Measurements from ENCODE around the gene SLC7A5.
"Not testable (repeated sequence)": the region's sequence is repeated elsewhere in the genome, so short reads cannot be mapped to it uniquely, and the experiment has no call there.

The SLC7A5 gene

DNA sequence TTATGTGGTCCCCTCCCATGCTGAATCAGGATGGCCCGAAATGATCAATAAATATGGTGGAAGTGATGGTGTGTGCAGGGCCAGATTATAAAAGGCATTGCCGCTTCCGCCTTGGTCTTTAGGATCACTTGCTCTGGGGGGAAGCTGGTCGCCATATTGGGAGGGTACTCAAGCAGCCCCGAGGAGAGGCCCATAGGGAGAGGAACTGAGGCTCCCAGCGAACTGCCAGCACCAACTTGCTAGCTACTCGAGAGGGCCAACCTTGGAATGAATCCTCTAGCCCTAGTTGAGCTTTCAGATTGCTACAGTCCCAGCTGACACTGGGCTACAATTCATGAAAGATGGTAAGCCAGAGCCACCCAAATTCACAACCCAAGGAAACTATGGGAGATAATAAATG lies 19.0 kb upstream of the SLC7A5 start:
- DNase-seq (ENCODE audit: low spot score) = not testable (repeated sequence)

DNA sequence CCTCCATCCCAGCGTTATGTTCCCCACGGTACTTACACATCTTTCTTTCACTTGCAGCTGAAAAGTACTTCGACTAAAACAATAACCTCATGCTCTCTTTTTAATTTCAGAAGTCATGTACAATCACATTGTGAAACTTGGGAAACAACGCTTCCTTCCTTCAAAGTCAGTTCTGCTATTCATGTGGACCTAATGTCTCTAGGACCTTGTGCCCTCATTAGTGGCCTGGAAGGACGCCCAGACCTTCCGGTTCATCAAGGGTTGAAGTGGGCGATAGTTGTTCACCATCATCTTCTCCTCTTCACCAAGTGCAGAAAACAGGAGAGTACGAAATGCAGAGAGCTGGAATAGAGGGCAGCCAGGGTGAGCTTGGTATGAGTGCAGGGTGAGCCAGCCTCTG lies 18.6 kb upstream of the SLC7A5 start:
- DNase-seq (ENCODE audit: low spot score) = not testable (repeated sequence)

DNA sequence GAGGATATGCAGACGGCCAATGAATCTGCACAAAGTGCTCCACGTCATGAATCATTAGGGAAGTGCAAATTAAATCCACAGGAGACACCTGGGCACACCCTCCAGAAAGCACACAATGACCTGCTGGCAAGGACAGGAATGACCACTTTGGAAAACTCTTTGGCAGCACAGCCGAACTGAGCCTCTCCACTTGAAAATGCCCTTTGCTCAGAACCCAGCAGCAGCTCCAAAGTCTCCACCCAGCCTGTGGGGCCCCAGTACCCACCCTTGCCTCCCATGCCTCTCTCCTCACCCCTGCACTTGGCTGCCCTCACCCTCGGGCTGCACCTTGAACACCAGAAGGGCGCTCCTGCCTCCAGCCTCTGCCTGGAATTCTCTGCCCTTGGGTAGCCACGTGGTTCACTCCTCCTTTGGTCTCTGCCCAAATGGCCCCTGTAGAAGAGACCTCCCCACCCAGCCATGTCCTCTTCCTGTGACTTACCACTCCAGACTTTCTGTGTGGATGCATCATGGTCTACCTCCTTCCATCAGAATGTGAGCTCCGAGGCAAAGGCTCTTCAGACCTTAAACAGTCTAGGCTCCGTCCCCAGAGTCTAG lies 16.2 kb upstream of the SLC7A5 start:
- DNase-seq (ENCODE audit: low spot score) = not testable (repeated sequence)

DNA sequence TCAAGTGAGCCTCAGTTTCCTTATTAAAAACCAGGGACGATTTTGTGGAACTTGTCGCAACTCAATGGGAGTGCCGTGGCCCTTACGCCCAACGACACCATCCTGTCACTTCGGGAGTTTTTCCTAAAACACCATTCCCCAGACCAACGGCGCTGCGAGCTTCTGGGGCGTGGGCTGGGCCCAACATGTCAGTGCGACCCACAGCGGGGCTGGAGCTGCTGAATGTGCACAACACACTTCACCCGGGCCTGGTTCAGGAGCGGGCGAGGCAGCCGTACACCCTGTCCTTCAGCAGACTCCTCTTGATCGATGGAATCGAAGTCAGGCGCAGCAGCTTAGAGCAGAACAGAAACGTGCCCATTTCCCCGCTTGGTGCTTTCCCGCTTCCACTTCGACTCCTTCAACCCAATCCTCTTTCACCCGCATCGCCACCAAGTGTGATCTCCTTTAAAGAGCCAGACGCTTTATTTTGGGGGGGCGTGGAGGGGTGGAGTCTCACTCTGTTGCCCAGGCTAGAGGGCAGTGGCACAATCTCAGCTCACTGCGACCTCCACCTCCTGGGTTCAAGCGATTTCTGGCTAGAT lies 13.2 kb upstream of the SLC7A5 start:
- no peak for DNase-seq (ENCODE audit: low spot score)

DNA sequence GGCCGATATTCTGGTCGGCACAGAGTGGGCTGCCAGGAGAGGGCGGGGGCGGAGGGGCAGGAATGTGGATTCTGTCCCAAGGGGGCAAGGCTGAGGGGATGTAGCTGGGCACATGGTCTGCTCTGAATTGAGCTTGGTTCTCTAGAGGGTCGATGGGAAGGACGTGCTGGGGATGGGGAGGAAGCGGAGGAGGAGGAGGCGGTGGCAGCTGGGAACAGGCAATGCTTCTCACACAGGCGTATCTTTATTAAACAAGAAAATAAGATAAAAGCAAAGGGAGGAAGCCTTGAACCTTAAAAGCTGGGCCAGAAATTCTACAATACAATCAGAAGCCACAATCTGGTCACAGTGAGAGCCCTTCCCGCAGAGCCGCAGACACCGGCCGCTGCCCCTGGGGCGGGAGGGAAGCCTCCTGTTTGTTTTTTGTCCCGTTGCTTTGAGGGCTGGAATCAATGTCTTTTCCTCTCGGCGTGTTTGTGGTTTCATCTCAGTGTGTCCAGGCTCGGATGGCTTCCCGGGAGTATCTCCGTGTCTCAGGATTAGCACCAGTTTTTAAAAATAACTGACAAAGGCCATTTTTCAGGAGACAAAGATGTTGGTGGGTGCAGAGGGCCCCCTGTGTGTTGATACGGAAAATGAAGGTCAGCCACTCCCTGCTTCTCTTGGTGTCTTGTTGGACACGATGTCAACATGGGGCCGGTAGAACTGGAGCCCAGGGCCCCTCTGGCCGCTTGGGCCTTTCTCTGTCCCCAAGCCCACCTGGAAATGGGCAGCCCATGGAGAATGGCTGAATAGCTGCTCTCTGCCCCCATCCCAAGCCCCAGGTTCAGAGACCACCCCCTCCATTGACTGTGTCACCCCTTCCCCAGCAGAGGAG lies 12.3 kb upstream of the SLC7A5 start:
- no peak for DNase-seq (ENCODE audit: low spot score)

DNA sequence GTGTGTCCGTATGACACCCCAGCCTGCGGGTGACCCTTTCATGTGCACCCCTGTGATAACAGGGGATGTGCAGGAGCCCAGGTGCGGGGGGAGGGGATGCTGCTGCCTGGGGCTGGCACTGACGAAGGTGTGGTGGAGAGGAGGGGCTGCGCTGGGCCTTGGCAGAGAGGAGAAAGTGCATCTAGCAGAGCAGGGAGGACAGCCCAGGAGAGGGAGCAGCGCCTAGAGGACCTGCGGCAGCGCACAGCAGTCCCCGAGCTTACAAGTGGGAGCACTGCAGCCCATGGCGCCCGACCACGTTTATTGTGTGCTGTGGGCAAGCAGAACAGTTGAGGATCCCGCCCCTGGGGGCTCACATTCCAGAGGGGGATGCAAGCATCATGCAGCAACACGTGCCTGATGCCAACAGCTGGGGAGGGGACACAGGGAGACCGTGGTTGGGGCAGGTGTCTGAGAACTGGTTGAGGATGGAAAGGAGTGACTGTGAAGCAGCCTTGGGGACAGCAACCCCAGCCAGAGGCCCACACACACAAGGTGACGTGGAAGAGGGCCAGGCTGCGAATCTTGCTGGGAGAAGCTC lies 10.9 kb upstream of the SLC7A5 start:
- no peak for DNase-seq (ENCODE audit: low spot score)

DNA sequence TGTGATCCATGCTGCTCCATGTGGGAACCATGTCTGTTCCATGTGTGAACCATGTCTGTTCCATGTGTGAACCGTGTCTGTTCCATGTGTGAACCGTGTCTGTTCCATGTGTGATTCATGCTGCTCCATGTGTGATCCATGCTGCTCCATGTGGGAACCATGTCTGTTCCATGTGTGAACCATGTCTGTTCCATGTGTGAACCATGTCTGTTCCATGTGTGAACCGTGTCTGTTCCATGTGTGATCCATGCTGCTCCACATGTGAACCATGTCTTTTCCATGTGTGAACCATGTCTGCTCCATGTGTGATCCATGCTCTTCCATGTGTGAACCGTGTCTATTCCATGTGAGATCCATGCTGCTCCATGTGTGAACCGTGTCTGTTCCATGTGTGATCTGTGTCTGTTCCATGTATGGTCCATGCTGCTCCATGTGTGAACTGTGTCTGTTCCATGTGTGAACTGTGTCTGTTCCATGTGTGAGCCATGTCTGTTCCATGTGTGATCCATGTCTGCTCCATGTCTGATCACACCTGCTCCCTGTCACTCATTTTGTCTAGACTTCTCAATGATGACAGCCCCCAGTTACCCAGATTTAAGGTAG lies 10.2 kb upstream of the SLC7A5 start:
- not testable (repeated sequence) for DNase-seq (ENCODE audit: low spot score)

DNA sequence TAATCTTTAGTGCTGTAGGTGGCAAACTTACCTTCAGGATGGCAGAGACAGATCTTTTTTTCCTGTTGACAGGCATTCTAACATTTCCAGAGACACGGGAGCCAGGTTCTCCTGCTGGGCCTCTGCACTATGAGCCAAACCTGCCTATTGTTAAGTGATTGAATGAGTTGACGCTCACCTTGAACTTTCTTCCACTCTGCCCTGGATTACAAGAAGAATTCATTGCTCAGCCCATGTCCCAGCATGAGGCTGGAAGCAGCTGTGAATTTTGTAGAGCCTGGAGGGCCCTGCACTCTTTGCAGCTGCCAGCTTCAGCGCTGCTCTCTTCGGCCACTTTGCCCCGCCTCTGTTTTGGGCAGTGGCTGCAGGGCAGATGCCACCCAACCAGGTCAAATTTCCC lies 9.4 kb upstream of the SLC7A5 start:
- no peak for DNase-seq (ENCODE audit: low spot score)

DNA sequence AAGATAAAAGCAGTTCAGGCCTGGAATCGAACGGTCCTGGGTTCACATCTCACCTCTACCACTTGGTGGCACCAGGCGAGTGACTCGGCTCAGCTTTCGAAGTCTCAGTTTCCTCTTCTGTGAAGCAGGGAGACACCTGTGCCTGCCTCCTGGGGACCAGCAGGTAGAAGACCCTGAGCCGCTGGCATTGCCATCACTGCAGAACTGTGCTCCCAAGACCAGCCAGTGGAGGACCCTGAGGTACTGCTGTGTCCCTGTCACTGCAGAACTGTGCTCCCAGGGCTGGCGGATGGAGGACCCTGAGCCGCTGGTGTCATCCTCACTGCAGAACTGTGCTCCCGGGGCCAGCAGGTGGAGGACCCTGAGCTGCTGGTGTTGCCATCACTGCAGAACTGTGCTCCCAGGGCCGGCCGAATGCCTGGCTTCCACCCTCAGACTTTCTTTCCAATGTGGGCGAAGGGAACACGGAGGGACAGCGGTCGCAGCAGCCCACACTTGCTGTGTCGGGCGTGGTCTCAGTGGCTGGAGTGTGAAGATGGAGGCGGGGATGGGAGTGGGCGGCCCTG lies 8.7 kb upstream of the SLC7A5 start:
- no peak for DNase-seq (ENCODE audit: low spot score)

DNA sequence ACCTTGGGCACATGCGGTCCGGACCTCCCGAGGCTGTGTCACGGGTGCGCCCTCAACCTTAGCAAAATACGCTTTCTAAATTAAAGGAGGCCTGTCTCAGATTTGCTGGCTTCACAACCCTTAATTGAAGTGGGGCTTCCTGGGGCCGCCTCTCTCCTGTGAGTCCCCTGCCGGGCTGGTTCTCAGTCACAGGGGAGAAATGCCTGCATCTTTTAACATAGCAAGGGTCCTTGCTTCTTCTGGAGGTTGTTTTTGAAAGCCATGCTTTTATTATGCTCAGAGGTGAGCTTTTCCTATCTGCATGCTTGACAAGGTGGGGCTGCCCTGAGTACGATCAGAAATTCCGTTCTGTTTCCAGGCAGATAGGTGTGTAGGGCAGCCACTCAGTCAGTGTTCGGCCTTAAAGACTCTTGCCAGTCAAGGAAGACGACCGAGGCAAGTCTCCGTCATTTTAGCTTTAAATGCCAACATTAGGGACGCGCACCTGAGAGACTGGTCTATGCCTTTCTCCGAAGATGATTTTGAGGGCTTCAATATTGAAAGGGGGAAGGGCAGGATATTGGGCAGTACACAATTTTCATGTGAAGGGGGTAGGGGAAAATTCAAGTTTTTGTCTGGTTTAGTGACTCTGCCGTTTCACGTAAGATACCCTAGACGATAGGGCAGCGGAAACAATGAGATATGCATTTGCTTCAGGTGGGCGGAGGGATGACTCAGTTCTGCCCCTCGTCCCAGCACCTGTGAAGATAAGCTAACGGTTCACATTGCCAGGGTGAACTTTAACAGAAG lies 5.5 kb upstream of the SLC7A5 start:
- no peak for DNase-seq (ENCODE audit: low spot score)

DNA sequence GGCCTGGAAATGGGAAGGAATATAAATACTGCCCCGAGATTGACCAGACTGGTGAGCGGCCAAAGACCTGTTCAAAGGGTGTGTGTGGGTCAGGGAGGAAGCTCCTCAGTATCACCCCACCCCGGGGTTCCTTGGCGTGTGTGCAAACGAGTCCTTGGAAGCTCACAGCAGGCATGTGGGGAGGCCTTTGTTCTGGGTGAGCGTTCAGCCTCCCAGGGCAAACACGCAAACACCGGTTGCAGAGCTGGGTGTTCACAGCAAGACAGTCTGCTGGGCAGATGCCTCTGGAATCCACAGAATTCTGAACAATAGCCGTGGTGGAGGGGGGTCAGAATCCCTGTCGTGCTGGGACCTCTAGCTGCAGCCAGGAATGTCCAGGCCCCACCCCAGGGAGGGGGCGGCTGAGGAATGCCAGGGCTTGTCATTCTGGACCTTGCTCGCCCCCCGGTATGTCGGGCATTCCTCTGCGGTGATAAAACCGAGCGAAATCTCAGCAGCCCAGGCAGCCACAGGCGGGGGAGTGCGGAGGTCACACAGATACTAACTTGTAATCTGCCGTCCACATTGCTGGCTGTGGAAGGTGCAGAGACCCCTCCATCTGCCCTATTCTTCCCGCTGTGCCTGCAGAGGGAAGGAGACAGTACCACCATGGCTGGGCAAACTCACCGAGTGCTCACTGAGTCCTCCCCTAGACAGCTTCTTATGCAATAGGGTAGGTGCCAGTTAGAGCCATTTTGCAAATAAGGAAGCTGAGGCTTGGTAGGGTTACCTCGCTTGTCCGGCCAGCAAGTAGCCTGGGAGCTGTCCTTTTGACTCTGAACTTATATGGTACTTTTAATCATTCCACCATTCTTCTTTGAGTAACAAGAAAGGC lies 1.3 kb upstream of the SLC7A5 start:
- not testable (repeated sequence) for DNase-seq (ENCODE audit: low spot score)

DNA sequence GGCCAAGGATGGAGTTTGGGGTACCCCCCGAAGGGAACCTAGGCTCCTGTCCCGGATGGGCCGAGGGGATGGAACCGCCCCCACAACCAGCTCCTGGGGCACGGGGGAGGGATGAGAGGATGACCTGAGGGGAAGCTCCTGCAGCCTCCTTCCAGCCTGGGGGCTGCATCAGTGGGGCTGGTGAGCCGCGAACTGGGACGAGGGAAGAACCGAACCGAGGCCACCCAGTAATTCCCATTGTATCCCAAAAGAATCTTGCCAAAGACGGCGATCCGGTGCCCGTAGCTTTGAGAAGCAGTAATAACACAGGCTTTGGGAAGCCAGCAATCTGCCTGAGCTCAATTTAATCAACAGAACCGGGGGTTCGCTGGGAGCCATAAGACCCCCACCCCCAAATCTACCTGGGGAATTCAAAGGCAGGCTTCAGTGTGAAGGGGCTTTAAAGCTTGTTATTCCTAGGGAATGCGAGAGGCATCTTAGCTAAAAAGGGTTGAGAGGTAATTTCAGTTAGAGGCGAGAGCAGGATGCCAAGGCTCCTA lies 641 bp upstream of the SLC7A5 start:
- not testable (repeated sequence) for DNase-seq (ENCODE audit: low spot score)

DNA sequence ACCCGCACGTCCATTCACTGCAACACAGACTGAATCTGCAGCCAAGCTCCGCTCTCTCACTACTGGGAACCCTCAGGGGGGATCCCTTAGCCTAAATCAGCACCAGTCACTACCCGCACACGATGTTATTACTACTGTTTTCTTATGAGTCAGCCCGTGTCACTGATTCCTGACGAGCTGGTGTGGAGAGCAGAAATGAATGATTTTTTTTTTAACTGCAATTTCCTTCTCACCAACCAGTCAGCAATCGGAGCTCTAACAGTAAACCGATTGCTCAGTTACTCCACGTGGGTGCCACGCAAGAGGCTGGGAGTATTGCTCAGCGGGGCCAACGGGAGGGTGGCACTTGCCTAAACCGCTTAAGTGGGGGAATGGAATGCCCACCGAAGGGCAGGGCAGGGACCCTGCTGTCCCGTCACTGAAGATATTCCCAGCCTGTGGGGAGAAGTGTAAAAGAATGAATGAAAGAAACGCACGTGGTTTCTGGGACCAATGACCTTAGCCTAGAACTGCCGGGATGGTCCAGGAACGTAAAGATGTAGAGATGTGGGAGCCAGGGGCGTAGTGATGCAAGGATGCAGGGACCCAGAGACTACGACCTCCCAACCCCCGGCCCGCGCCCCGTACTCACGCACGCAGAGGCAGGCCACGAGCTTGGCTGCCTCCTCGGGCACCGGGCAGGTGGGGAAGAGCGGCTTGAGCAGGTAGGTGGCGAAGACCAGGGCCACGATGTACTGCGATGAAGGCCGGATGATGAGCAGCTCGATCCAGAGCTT lies 865 bp downstream of the SLC7A5 start:
- DNase-seq (ENCODE audit: low spot score) = peak; percentile 78

DNA sequence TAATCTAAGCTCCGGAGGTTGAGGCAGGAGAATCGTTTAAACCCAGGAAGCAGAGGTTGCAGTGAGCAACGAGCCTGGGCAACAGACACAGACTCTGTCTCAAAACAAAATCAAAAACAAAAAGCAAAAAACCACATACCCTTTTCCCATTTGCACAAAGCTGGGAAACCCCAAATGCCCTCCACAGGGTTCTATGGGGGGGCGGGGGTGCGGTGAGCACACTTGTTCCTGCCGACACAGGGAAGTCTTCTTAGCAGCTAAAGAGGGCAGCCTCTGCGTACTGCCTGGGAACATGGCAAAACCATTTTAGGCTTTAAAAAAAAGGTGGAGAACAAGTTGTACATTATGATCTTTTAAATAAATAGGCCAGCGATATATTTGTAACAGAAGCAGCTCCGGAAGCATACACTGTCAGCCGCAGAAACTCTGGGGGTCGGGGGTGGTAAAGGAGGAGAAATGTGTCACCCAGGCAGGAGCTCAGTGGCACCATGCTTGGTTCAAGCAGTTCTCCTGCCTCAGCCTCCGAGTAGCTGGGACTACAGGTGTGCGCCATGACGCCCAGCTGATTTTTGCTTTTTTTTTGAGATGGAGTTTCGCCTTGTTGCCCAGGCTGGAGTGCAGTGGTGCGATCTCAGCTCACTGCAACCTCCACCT lies 3.3 kb downstream of the SLC7A5 start:
- DNase-seq (ENCODE audit: low spot score) = not testable (repeated sequence)

DNA sequence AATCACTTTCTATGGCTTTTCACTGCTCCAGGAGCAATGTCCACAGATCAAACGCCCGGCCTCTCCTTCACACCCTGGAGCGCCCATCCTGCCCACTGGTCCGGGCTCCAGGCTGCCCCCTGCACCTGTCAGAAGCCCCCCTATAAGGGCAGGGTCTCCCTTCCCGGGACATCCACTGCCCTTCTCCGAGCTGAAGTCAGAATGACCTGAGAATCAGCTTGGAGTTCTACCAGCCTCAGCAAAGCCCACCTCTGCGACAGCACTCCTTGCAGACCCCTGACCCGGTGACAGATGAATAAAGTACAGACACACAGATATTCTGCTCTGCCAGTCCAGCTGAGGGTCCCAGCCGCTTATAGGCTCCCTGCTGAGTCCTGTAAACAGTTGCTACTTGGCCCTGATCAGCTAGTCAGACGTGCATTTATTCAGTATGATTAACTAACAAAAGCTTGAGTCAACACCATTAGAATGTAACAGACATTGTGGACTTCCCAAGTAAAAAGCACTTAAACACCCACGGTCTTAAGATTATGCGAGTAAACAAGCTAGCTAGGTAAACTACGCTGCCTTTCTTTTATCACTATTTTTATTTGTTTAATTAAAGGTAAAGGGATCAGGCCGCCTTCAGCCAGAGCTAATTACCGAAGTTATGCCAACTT lies 4.8 kb downstream of the SLC7A5 start:
- no peak for DNase-seq (ENCODE audit: low spot score)

DNA sequence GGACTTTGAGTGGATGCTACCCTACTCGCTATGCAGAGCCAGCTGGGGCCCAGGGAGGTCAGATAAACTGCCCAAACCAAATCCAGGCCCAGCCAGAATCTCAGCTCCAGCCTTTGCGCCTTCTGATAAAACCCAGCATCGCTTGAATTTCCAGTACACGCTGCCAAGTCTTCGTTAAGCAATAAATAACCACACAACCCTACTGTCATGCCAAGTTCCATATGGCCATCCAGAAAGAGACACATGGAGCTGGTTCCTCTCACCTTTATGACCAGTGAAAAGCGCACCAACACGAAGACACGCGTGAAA lies 6.0 kb downstream of the SLC7A5 start:
- not testable (repeated sequence) for DNase-seq (ENCODE audit: low spot score)

DNA sequence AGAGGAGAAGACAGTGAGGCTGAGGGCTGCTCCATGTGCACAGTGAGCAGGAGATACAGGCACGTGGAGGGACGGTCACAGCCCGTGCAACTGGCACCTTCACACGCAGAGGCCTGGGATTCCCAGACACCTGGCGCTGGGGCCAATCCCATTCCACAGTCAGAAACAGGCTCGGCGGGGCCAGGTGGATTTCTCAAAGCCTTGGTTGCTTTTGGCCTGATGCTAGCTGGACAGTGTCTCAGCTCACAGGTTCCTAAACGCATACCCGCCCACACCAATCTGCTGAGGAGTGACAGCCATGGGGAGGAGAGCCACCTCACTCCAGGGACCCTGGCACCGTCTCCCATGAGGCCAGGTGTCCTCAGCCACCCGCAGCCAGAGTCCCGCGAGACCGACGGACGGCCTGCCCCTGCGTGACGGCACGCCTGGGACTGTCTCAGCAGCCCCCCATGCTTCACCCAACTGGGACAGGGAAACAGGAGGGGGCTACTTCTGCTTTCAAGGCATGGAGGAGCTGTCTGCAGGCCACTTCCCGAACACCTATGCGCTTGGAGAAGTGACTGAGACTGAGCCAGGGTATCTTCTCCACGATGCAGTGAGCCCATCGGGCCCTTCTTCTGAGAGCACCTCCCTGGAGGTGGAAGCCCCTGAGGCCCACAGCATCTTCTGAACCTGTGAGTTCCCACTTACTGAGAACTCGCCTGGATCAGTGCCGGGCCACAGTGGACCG lies 6.5 kb downstream of the SLC7A5 start:
- not testable (repeated sequence) for DNase-seq (ENCODE audit: low spot score)
